Effector memory CD8-positive, alpha-beta T cell (primary cell): ENCODE results near the gene LEMD1.

Experiments used
- ATAC-seq: fragments of 150-1000 bp; cut with Tn5 transposase; replicated peaks from 2 replicates; pipeline ENCODE4 v1.10.0; 2021; ENCODE audit warnings: mild to moderate bottlenecking, moderate library complexity
- DNase-seq, 3 experiments: peaks; one replicate each; pipeline ENCODE4 v3.0.0; 2021
- H3K27ac Mint-ChIP-seq, 2 donors: one replicate each; pipeline ENCODE4 v1.8.0; 2022; ENCODE audit warnings: mild to moderate bottlenecking in 2 of 2, mixed read lengths in 2 of 2, moderate library complexity in 2 of 2
- H3K27me3 Mint-ChIP-seq, 2 donors: one replicate each; pipeline ENCODE4 v1.8.0; 2022; ENCODE audit warnings: mixed read lengths in 2 of 2
- H3K36me3 Mint-ChIP-seq: one replicate; pipeline ENCODE4 v1.8.0; 2022; ENCODE audit warnings: mild to moderate bottlenecking, moderate library complexity, mixed read lengths; ENCODE audit not compliant: insufficient read depth
- H3K4me1 Mint-ChIP-seq, 2 donors: one replicate each; pipeline ENCODE4 v1.8.0; 2022; ENCODE audit warnings: low read depth in 2 of 2, mixed read lengths in 2 of 2
- H3K4me3 Mint-ChIP-seq, 2 donors: one replicate each; pipeline ENCODE4 v1.8.0; 2022; ENCODE audit warnings: mild to moderate bottlenecking in 2 of 2, mixed read lengths in 2 of 2, moderate library complexity in 2 of 2
- H3K9me3 Mint-ChIP-seq, 2 donors: one replicate each; pipeline ENCODE4 v1.8.0; 2022; ENCODE audit warnings: mixed read lengths in 2 of 2

Gene LEMD1

GRCh38 chr1:205344066-205344928, 77.6 kb downstream of the LEMD1 start:
- ATAC-seq (peak; percentile 80), DNase-seq (peak; percentile 24 to 32 (median 25))
- H3K4me1 Mint-ChIP-seq: peaks cover 11 to 12% of the 10 kb centered on the region in 2 donors
- H3K36me3 Mint-ChIP-seq: no peaks in the 10 kb centered on the region
- no peaks in the 10 kb centered on the region for H3K9me3 Mint-ChIP-seq
- peaks cover 52 to 75% of the 10 kb centered on the region in 2 donors for H3K27me3 Mint-ChIP-seq
- H3K27ac Mint-ChIP-seq: no peak overlapping the region
- H3K4me3 Mint-ChIP-seq: peak overlapping the region; percentile 76 to 79

GRCh38 chr1:205343431-205344065, 78.3 kb downstream of the LEMD1 start:
- Mint-ChIP-seq H3K27me3 (peaks cover 52 to 75% of the 10 kb centered on the region in 2 donors), H3K4me3 (peak overlapping the region; percentile 76 to 79), H3K27ac (no peak overlapping the region), H3K4me1 (peaks cover 12 to 13% of the 10 kb centered on the region in 2 donors), H3K9me3 (no peaks in the 10 kb centered on the region), H3K36me3 (no peaks in the 10 kb centered on the region)
- DNase-seq (no peak), ATAC-seq (peak; percentile 32)

- ATAC-seq (no peak), DNase-seq (no peak)
- no peaks in the 10 kb centered on the region for H3K9me3 Mint-ChIP-seq
- H3K27ac Mint-ChIP-seq: no peak overlapping the region
- no peaks in the 10 kb centered on the region for H3K36me3 Mint-ChIP-seq
- H3K4me1 Mint-ChIP-seq: peaks cover 12 to 13% of the 10 kb centered on the region in 2 donors
- H3K27me3 Mint-ChIP-seq: peaks cover 52 to 71% of the 10 kb centered on the region in 2 donors
- peak overlapping the region; percentile 8 to 38 for H3K4me3 Mint-ChIP-seq
Observed at GRCh38 chr1:205342986-205343385, 78.9 kb downstream of the LEMD1 start.

GRCh38 chr1:205340676-205341075, 81.2 kb downstream of the LEMD1 start:
- no peaks in the 10 kb centered on the region for H3K36me3 Mint-ChIP-seq
- peaks cover 12 to 13% of the 10 kb centered on the region in 2 donors for H3K4me1 Mint-ChIP-seq
- H3K9me3 Mint-ChIP-seq: no peaks in the 10 kb centered on the region
- DNase-seq (no peak), ATAC-seq (no peak)
- no peak overlapping the region for H3K4me3 Mint-ChIP-seq
- no peak overlapping the region for H3K27ac Mint-ChIP-seq
- peaks cover 29 to 48% of the 10 kb centered on the region in 2 donors for H3K27me3 Mint-ChIP-seq

- Mint-ChIP-seq H3K9me3 (no peaks in the 10 kb centered on the region), H3K27ac (no peak overlapping the region), H3K4me1 (peaks cover 10 to 13% of the 10 kb centered on the region in 2 donors), H3K27me3 (peaks cover 21 to 38% of the 10 kb centered on the region in 2 donors), H3K4me3 (no peak overlapping the region), H3K36me3 (no peaks in the 10 kb centered on the region)
- ATAC-seq (peak; percentile 43), DNase-seq (no peak)
Observed at GRCh38 chr1:205339717-205340116, 82.1 kb downstream of the LEMD1 start.

- H3K27ac Mint-ChIP-seq: no peak overlapping the region
- DNase-seq: no peak
- peaks cover 6 to 9% of the 10 kb centered on the region in 2 donors for H3K4me1 Mint-ChIP-seq
- no peak overlapping the region for H3K4me3 Mint-ChIP-seq
- no peak for ATAC-seq
- H3K27me3 Mint-ChIP-seq: peaks cover 16 to 34% of the 10 kb centered on the region in 2 donors
- no peaks in the 10 kb centered on the region for H3K36me3 Mint-ChIP-seq
- no peaks in the 10 kb centered on the region for H3K9me3 Mint-ChIP-seq
Observed at GRCh38 chr1:205339197-205339702, 82.6 kb downstream of the LEMD1 start.

GRCh38 chr1:205338011-205338410, 83.8 kb downstream of the LEMD1 start:
- H3K27ac Mint-ChIP-seq: no peak overlapping the region
- DNase-seq: no peak
- H3K36me3 Mint-ChIP-seq: no peaks in the 10 kb centered on the region
- H3K4me1 Mint-ChIP-seq: peaks cover 4 to 7% of the 10 kb centered on the region in 2 donors
- H3K4me3 Mint-ChIP-seq: no peak overlapping the region
- H3K27me3 Mint-ChIP-seq: peaks cover 9 to 26% of the 10 kb centered on the region in 2 donors
- no peak for ATAC-seq
- no peaks in the 10 kb centered on the region for H3K9me3 Mint-ChIP-seq

- H3K9me3 Mint-ChIP-seq: no peaks in the 10 kb centered on the region
- H3K36me3 Mint-ChIP-seq: no peaks in the 10 kb centered on the region
- DNase-seq (no peak), ATAC-seq (no peak)
- peaks cover 4% of the 10 kb centered on the region in 2 donors for H3K4me1 Mint-ChIP-seq
- no peak overlapping the region for H3K27ac Mint-ChIP-seq
- H3K4me3 Mint-ChIP-seq: no peak overlapping the region
- peaks cover 4 to 20% of the 10 kb centered on the region in 2 donors for H3K27me3 Mint-ChIP-seq
Observed at GRCh38 chr1:205337481-205337880, 84.4 kb downstream of the LEMD1 start.

GRCh38 chr1:205335692-205336091, 86.2 kb downstream of the LEMD1 start:
- Mint-ChIP-seq H3K9me3 (no peaks in the 10 kb centered on the region), H3K27ac (no peak overlapping the region), H3K36me3 (no peaks in the 10 kb centered on the region), H3K4me3 (no peak overlapping the region), H3K4me1 (peaks cover 1 to 4% of the 10 kb centered on the region in 2 donors), H3K27me3 (peaks cover 0 to 13% of the 10 kb centered on the region in 2 donors)
- DNase-seq (peak; percentile 69 to 73 (median 72)), ATAC-seq (peak; percentile 95)

- H3K36me3 Mint-ChIP-seq: no peaks in the 10 kb centered on the region
- DNase-seq (no peak), ATAC-seq (no peak)
- no peaks in the 10 kb centered on the region for H3K9me3 Mint-ChIP-seq
- no peaks in the 10 kb centered on the region for H3K4me1 Mint-ChIP-seq
- no peak overlapping the region for H3K27ac Mint-ChIP-seq
- no peak overlapping the region for H3K4me3 Mint-ChIP-seq
- peaks cover 2% of the 10 kb centered on the region in 2 donors for H3K27me3 Mint-ChIP-seq
Observed at GRCh38 chr1:205332015-205332791, 89.7 kb downstream of the LEMD1 start.
